HG02885 (cell line): ENCODE measurements around the gene SGPP2.
"Not testable (repeated sequence)": the region's sequence is repeated elsewhere in the genome, so short reads cannot be mapped to it uniquely, and the experiment has no call there.

Experiments
- ATAC-seq: cut with Tn5 transposase; IDR thresholded peaks from one replicate; pipeline ENCODE4 v1.9.1; 2021; ENCODE audit warnings: mild to moderate bottlenecking; ENCODE audit not compliant: unreplicated experiment, poor library complexity

SGPP2 gene, protein sequence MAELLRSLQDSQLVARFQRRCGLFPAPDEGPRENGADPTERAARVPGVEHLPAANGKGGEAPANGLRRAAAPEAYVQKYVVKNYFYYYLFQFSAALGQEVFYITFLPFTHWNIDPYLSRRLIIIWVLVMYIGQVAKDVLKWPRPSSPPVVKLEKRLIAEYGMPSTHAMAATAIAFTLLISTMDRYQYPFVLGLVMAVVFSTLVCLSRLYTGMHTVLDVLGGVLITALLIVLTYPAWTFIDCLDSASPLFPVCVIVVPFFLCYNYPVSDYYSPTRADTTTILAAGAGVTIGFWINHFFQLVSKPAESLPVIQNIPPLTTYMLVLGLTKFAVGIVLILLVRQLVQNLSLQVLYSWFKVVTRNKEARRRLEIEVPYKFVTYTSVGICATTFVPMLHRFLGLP

DNA sequence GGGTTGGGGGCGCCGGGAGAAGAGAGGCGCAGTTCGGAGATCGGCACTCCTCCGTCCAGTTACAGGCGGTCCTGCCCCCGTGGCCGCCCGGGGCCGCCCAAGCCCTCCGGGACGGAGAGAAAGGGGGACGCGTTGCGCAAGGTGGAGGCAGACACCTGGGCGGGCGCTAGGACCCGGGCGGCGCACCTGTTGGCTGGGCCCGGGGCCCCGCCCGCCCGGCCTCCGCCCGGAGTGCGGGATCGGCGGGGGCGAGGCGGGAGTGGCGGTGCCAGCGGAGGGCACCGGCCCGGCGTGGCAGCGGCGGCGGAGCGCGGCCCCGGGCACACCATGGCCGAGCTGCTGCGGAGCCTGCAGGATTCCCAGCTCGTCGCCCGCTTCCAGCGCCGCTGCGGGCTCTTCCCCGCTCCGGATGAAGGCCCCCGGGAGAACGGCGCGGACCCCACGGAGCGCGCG is at the start of gene SGPP2:
Gene SGPP2, plus strand, starts transcription at position 268 of the 453 bp plus-strand sequence. Its CDS starts 60 bp downstream, at position 328.
- ATAC-seq: peak; percentile 36

GRCh38 chr2:222375798-222376197 is 48.5 kb upstream of the SGPP2 start:
- ATAC-seq: no peak

- ATAC-seq: no peak
Measured at GRCh38 chr2:222380456-222380855, 43.9 kb upstream of the SGPP2 start.

DNA sequence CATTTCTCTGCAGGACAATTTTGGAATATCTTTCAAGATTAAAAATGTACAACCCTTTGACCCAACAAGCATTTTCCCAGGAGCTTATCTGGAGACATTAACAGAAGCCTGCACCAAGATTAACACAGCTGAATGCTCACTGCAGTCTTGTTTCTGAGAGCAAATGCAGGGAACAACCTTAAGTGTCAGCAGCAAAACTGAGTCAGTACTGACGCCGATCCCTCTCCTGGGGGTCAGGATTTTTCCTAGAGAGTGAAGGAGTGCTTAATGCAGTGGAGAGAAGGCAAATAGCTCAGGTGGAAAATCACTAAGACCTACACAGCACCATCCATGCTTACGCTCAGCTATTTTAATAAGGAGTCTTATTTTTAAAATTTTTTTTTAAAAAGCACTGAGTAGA is 42.8 kb upstream of the SGPP2 start:
- no peak for ATAC-seq

DNA sequence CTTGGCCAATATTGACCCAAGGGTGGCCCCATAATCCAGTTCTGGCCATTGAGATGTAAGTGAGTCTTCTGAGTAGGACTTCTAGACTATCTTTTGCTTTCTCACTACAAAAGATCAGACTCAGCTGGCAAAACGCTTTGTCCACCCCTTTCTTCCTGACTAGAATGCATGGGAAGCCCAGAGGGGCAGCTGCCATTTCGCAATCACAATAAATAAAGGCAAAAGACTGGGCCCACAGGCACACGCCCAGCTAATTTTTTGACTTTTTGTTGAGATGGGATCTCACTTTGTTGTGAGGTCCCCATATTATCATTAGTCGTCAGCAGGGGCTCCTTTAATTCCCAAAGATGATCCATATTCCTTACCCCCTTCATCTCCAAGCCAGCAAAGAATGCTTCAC is 41.1 kb upstream of the SGPP2 start:
- ATAC-seq: no peak

GRCh38 chr2:222391743-222392285 is 32.5 kb upstream of the SGPP2 start:
- no peak for ATAC-seq

DNA sequence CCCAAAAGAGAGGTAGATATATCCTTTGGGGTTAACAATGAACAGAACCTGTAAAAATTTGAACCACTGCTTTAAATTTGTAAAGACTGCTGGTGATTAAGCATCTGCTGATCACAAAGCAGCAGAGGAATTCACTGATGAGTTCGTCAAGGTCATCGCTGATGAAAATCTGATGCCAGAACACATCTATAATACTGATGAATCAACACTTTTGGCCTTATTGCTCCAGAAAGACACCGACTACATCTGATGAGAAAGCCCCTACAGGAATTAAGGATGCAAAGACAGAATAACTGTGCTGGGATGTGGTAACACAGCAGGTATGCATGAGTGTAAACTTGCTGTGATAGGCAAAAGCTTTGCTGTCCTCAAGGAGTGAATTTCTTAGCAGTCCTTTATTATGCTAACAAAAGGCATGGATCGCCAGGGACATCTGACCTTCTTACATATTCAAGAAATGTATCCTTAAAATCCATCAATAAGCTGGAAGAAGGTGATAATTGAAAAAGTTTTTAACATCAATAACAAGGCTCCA is 30.5 kb upstream of the SGPP2 start:
- no peak for ATAC-seq

- ATAC-seq: no peak
Measured at GRCh38 chr2:222398446-222398885, 25.9 kb upstream of the SGPP2 start.

DNA sequence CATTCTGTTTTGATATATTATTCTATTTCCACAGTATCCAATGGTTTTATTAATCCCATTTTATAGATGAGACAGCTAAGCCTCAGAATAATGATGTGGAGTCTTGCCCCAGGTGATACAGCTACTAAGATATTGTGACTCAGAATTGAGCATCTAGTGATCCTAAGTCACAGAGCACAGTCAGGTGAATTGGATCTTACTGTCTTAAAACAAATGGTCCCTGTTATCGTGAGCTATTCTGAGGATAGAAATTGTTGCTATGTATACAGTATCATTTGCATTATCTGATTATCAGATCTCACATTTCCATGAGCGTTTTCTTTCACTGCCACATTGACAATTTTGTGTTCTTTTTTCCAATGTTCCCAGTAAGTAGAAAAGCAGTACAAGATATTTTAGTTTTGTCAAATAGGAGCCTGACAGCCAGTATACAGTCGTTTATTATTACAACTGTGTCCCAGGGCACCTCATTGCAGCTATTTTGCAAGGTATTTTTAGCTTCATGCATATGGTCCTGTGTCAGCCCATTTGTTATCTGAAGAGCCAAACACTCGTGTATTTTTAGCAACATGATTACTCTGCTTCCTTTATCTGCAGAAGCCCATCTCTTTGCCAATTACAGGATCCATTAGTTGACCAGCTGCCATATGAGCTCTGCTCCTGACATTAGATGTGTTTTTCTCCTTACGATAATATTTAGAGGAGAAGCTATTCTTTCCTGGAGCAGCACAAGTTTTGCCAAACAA is 25.1 kb upstream of the SGPP2 start:
- ATAC-seq: no peak

DNA sequence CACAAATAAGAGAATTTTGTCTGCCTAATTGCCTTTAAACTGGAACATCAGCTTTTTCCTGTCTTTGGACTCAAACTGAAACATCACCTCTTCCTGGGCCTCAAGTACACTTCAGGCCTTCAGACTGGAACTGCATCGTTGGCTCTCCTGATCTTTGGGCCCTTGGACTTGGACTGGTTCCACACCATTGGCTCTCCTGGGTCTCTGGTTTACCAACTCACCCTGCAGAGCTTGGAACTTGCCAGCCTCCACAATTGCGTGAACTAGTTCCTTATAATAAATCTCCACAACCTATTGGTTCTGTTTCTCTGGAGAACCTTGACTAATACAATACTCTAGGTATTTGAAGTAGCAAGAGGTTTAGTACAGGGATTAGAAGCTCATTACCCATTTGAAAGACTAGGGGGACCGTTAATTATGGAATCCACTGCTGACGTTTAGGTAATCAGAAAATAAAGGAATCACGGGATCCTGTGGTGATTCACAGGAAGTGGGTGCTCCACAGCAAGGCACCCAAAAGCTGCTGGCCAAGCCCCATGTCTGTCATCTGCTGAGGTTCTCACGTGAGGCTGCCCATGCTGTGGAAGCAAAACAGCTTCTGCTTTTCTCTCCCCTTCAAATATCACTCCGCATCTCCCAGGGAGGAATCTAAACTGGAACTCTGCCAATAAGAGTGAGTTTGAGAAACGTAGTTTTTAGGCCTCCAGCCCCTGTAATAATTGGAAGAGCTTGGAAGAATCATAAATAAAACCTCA is 20.0 kb upstream of the SGPP2 start:
- ATAC-seq: no peak

DNA sequence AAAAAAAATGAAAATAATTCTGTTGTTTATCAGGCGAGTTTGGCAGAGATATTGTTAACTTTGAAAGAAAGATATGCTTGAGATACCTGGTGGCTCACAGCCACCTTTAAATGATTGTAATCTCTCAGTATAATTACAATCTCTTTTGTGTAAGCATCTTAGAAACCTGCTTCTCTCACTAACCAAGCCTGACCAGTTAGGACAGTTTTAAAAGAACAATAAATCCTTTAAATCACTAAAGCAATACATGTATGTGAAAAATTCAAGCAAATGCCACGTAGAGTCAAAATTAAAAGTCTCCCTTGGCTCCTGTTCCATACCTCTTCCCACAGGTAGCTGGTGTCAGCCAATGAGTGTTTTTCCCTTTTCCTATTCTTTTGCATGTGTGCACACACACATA is 15.7 kb upstream of the SGPP2 start:
- no peak for ATAC-seq

DNA sequence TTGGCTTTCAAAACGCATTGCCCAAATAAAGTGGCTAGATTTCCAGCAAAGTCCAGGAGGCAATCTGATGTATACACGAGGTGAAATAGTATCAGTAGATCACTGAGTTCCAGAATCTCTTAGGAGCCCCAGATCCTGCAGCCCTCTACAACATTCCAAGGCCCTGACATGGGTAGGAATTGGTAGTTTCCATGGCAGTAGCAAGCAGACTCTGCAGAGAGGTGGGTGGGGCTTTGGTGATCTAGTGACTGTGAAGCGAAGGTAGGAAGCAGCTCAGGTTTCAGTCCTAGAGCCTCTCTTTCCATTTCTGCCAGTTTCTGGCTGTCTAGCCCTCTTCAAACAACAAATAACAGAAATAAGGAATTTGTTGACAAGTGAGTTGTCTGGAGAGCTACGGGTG is 13.8 kb upstream of the SGPP2 start:
- ATAC-seq: no peak

- not testable (repeated sequence) for ATAC-seq
Measured at GRCh38 chr2:222412334-222412733, 12.0 kb upstream of the SGPP2 start.

DNA sequence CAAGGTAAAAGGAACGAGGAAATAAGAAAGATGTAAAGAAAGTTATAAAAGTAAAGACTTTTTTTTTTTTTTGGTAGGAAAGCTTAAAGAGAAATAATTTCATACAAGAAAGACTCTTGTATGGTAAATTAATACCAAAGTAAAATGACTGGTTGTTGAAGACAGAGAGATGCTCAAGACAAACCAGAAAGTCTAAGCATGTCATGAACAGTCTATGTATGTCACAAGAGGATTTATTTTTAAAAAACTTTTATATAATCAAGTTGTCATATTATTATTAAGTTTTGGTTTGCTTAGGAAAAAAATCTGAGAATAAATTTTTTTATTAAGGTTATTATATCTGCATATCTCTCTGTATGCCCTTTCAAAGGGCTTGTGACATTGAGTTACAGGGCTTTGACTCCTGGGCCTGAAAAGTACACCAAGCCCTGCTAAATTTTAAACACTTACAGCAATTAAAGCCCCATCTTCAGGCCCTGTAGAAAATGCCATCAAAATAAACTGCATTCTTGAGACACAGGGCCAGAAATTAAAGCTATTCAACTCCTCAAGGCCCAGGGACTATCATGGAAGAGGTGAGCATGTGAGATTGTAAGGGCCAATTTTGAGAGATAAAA is 10.9 kb upstream of the SGPP2 start:
- ATAC-seq: no peak

DNA sequence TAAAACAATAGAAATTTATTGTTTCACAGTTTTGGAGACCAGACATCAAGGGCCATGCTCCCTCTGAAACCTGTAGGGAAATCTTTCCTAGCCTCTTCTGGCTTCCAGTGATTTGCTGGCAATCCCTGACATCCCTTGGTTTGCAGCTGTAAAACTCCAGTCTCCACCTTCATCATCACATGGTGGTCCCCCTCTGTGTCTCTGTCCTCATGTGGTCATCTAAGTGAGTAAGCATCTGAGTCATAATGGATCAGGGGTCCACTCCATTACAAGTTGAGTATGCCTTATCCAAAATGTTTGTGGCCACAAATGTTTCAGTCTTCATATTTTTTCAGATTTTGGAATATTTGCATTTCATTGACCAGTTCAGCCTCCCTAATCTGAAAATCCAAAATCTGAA is 5.6 kb upstream of the SGPP2 start:
- no peak for ATAC-seq

- ATAC-seq: no peak
Measured at GRCh38 chr2:222420508-222420907, 3.8 kb upstream of the SGPP2 start.

GRCh38 chr2:222421626-222422025 is 2.7 kb upstream of the SGPP2 start:
- no peak for ATAC-seq

GRCh38 chr2:222423186-222423585 is 1.2 kb upstream of the SGPP2 start:
- no peak for ATAC-seq

DNA sequence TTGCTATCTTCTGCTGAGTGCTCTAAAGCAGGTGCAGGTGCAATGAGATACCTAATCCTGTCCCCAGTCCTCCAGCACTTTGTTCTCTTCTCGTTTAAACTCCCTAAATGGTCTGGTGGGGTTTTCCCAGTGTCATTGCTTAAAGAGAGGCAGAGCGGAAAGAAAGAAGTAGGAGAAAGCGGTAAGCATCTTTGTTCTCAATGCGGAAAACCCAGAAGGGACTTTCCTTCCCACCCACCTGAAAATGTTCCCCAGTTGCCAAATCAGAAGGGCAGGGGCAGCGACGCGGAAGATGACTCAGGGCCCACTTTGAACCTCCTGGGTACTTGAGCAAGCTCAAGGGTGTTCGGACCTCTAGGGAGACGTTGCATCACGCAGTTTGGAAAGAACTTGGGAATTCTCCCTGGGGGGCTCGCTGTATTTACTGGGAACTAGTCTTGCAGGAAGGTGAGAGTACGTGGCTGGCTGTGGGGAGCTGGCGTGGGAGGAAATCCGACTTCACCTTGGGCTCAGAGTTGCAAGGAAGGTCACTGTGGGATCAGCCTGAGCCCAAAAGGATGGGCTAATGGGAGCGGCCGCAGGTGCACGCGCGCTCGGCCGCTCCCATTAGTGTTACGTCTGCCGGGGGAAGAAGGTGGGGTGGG is 589 bp upstream of the SGPP2 start:
- ATAC-seq: peak; percentile 25
